SK-N-MC (cell line): ENCODE measurements around the gene JMJD1C.

Experiments
- EZH2 ChIP-seq: fragments of 200-600 bp; sonication (generic); IDR thresholded peaks from one replicate; pipeline ENCODE4 v1.6.1; 2017; ENCODE audit warnings: antibody characterized with exemption
- FOXP2 ChIP-seq: optimal IDR thresholded peaks from 2 replicates; pipeline ENCODE3; 2011; ENCODE audit warnings: mild to moderate bottlenecking, moderate library complexity; ENCODE audit not compliant: insufficient read depth; ENCODE audit errors: extremely low read length, control extremely low read depth
- POLR2AphosphoS5 ChIP-seq: IDR thresholded peaks from 2 replicates; pipeline ENCODE4 v1.6.1; 2012; ENCODE audit warnings: mild to moderate bottlenecking, low read depth, low read length, borderline replicate concordance

DNA sequence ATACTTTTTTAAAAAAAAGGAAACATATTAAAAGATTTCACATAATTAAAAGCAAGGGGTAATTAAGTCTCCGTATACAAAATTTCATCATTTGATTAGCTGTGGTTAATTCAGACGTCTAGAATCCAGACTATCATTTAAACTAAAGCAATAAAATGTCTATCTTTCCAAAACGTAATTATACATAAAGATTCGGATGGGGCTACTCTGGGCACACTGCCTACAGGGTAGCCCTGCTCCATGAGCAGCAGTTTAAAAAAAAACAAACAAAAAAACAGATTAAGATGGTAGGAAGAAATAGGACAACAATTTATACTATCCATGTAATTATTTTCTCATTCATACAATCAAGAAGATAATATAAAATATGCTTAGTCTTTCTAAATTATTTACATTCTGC lies 236.6 kb downstream of the JMJD1C start:
- TF ChIP-seq POLR2AphosphoS5 = no peak
- no peak for TF ChIP-seq EZH2
- TF ChIP-seq FOXP2 = no peak
